Caco-2 (cell line): ENCODE results near the gene GATA3. TPM values are rescaled to one million over a fixed set of nuclear protein-coding genes. Genes with fewer than 3 reads are reported as not detected.

ENCODE experiments used
- BruUV-seq: library from RNA; stranded (reverse); fragments of 400-500 nt; replicated peaks from 2 replicates; lab custom pipeline; 2021; lab: Mats Ljungman, UMichigan
- CTCF ChIA-PET: fragments of 300-600 bp; sonication (Branson Sonifier 250); formaldehyde crosslinking; loops from one replicate; lab custom pipeline; 2022; ENCODE audit warnings: antibody characterized with exemption; lab: Charles Lee
- POLR2A ChIA-PET: fragments of 300-600 bp; sonication (Branson Sonifier 250); formaldehyde crosslinking; loops from one replicate; lab custom pipeline; 2022; ENCODE audit warnings: antibody characterized with exemption; lab: Charles Lee
- DNase-seq, 2 experiments: peaks; one replicate each; pipeline versions ENCODE4 v3.0.0 to v3.0.0-alpha.2; 2020 to 2022
- H3K27me3 ChIP-seq: replicated peaks from 2 replicates; pipeline ENCODE4 v1.6.0; 2011; ENCODE audit warnings: low read length; ENCODE audit not compliant: control insufficient read depth, insufficient read depth
- H3K36me3 ChIP-seq: 2 replicates; pipeline ENCODE4 v1.5.1; 2011; ENCODE audit warnings: low read length; ENCODE audit not compliant: control insufficient read depth, insufficient read depth
- H3K4me1 ChIP-seq: fragments of 250-450 bp; sonication (Bioruptor Pico); 2 replicates; pipeline ENCODE4 v1.5.1; 2020; ENCODE audit warnings: mild to moderate bottlenecking
- H3K4me3 ChIP-seq: 2 replicates; pipeline ENCODE4 v1.5.1; 2011; ENCODE audit warnings: low read depth, mild to moderate bottlenecking, control low read depth, low read length
- H3K9me3 ChIP-seq: fragments of 250-450 bp; sonication (Bioruptor Pico); 2 replicates; pipeline ENCODE4 v1.5.1; 2020; ENCODE audit warnings: mild to moderate bottlenecking, moderate library complexity
- H3K27ac Mint-ChIP-seq: one replicate; pipeline ENCODE4 v1.8.0; 2022; ENCODE audit warnings: mixed read lengths; ENCODE audit not compliant: unreplicated experiment
- H3K27me3 Mint-ChIP-seq: one replicate; pipeline ENCODE4 v1.8.0; 2022; ENCODE audit warnings: mixed read lengths; ENCODE audit not compliant: insufficient read depth, unreplicated experiment
- H3K36me3 Mint-ChIP-seq: one replicate; pipeline ENCODE4 v1.8.0; 2022; ENCODE audit warnings: mild to moderate bottlenecking, mixed read lengths; ENCODE audit not compliant: insufficient read depth, unreplicated experiment
- H3K4me1 Mint-ChIP-seq: one replicate; pipeline ENCODE4 v1.8.0; 2022; ENCODE audit warnings: low read depth, mixed read lengths; ENCODE audit not compliant: unreplicated experiment
- H3K4me3 Mint-ChIP-seq: one replicate; pipeline ENCODE4 v1.8.0; 2022; ENCODE audit warnings: mild to moderate bottlenecking, moderate library complexity, mixed read lengths; ENCODE audit not compliant: unreplicated experiment
- H3K9me3 Mint-ChIP-seq: one replicate; pipeline ENCODE4 v1.8.0; 2022; ENCODE audit warnings: mixed read lengths; ENCODE audit not compliant: unreplicated experiment
- intact Hi-C: fragments of 100-400 bp; cut with micrococcal nuclease; formaldehyde crosslinking; loops from one replicate; pipeline ENCODE4 v1.10.0; 2022; ENCODE audit not compliant: unreplicated experiment
- total RNA-seq: library from RNA; stranded (reverse); gene quantifications from 2 replicates; pipeline ENCODE4 v1.2.3, GENCODE V29; 2022
- TF ChIP-seq, protein P1 (sequence below), 2 experiments: fragments of 200-600 bp in 1 of 2; IDR thresholded peaks; 1 replicate in 1 of 2; 2 replicates in 1 of 2; pipeline versions ENCODE4 v1.5.1 to v1.8.0; 2011 to 2022; ENCODE audit warnings: antibody characterized with exemption in 1 of 2, control low read depth in 1 of 2, inconsistent platforms in 1 of 2, low read depth in 1 of 2, low read length in 1 of 2, mild to moderate bottlenecking in 1 of 2, moderate library complexity in 1 of 2; ENCODE audit not compliant: insufficient read depth in 1 of 2, severe bottlenecking in 1 of 2, unreplicated experiment in 1 of 2

GATA3 gene
- total RNA-seq, 1 experiment from 2014 or later, result 27.7 TPM

DNA sequence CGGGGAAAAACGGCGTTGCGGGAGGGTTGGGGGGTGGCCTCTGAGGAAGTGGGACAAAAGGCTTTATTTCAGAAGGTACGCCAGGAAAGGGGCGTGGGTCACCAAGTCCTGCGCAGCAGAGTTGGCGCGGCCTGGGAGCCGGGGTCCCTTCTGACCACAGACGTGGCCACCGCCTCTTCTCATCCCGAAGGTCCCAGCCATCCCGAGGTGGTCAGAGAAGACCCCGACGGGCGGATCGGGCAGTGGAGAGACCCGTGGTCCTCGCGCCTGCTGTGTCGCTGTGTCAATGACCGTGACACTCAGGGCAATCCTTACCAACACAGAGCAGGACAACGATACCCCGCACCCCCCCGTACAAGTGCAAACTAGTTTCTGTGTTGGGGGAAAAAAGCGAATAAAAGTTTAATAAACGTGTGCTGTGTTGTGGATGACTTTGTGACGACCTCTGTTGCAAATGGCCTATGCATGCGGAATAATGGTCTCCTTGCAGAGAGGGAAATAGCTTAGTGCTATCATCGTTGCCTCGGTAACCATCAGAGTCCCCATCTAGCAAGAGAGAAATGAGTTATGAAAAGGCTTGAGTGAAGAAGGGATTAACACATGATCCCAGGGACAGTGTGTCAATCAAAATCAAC lies 19.4 kb upstream of the GATA3 start:
- POLR2A ChIA-PET, result no interaction called here
- no peaks in the 10 kb centered on the region for H3K36me3 Mint-ChIP-seq
- CTCF ChIA-PET, result no interaction called here
- Histone ChIP-seq H3K4me3 (no peak overlapping the region), H3K36me3 (no peaks in the 10 kb centered on the region), H3K4me1 (peaks cover 28% of the 10 kb centered on the region), H3K27me3 (no peaks in the 10 kb centered on the region), H3K9me3 (no peaks in the 10 kb centered on the region; the same call in 1 of the 2 replicates)
- no peaks in the 10 kb centered on the region for H3K9me3 Mint-ChIP-seq
- no TSS peak for BruUV-seq
- no peak overlapping the region for H3K27ac Mint-ChIP-seq
- no peak overlapping the region for H3K4me3 Mint-ChIP-seq
- H3K27me3 Mint-ChIP-seq, result peaks cover 4% of the 10 kb centered on the region
- peaks cover 26% of the 10 kb centered on the region for H3K4me1 Mint-ChIP-seq
- TF ChIP-seq, protein P1, sequence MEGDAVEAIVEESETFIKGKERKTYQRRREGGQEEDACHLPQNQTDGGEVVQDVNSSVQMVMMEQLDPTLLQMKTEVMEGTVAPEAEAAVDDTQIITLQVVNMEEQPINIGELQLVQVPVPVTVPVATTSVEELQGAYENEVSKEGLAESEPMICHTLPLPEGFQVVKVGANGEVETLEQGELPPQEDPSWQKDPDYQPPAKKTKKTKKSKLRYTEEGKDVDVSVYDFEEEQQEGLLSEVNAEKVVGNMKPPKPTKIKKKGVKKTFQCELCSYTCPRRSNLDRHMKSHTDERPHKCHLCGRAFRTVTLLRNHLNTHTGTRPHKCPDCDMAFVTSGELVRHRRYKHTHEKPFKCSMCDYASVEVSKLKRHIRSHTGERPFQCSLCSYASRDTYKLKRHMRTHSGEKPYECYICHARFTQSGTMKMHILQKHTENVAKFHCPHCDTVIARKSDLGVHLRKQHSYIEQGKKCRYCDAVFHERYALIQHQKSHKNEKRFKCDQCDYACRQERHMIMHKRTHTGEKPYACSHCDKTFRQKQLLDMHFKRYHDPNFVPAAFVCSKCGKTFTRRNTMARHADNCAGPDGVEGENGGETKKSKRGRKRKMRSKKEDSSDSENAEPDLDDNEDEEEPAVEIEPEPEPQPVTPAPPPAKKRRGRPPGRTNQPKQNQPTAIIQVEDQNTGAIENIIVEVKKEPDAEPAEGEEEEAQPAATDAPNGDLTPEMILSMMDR (IDR thresholded peaks at IDR 0.05; ENCODE audit: insufficient read depth in 1 of 2, low read depth in 1 of 2, low read length in 1 of 2, severe bottlenecking in 1 of 2, unreplicated experiment in 1 of 2), result no peak
- intact Hi-C loops, result no loop called here
- no peak for DNase-seq

- H3K36me3 ChIP-seq, result no peaks in the 10 kb centered on the region
- no peak overlapping the region for H3K4me3 Mint-ChIP-seq
- peaks cover 20% of the 10 kb centered on the region for H3K4me1 Mint-ChIP-seq
- H3K27me3 Mint-ChIP-seq, result peaks cover 4% of the 10 kb centered on the region
- no peaks in the 10 kb centered on the region; the same call in 1 of the 2 replicates for H3K9me3 ChIP-seq
- intact Hi-C loops, result no loop called here
- TF ChIP-seq, protein P1 (IDR thresholded peaks at IDR 0.05; ENCODE audit: insufficient read depth in 1 of 2, low read depth in 1 of 2, low read length in 1 of 2, severe bottlenecking in 1 of 2, unreplicated experiment in 1 of 2), result no peak
- no peaks in the 10 kb centered on the region for H3K27me3 ChIP-seq
- H3K9me3 Mint-ChIP-seq, result no peaks in the 10 kb centered on the region
- no TSS peak for BruUV-seq
- no peak for DNase-seq
- no peak overlapping the region for H3K4me3 ChIP-seq
- H3K36me3 Mint-ChIP-seq, result no peaks in the 10 kb centered on the region
- H3K27ac Mint-ChIP-seq, result no peak overlapping the region
- H3K4me1 ChIP-seq, result peaks cover 21% of the 10 kb centered on the region
- ChIA-PET CTCF (no interaction called here), POLR2A (no interaction called here)
These were observed 18.6 kb upstream of the GATA3 start for GRCh38 chr10:8035641-8036470.

DNA sequence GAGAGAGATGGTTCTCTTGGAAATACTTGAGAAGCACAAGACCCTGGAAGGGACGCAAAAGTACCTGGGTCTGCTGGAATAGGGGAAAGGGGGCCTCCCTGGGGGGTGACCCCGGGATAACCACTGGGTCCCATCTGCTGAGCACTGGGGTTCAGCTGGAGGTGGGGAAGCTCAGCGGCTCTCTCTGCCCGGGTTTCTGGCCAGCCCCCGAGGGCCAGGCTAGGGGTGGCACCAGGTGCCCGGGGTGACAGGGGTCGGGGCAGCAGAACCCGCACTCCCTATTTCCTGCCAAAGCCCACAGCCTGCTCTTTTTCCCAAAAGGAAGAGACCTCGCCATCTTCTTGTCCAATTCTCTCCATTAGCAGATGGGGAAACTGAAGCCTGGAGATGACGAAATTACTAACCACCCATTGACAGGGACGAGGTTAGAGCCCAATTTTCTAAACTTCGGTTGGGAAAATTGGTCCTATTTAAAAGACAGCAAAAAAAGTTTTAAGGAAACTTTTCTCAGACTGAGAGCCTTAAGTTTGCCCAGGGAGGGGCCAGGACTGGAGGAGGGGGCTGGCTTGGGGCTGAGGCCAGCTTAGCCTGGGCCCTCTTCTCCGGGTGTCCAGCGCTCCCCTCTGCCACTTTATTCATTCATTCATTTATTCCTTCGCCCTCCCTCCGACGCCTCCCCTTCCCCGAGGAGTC lies 17.8 kb upstream of the GATA3 start:
- Histone ChIP-seq H3K36me3 (no peaks in the 10 kb centered on the region), H3K27me3 (no peaks in the 10 kb centered on the region), H3K4me1 (peaks cover 20% of the 10 kb centered on the region), H3K9me3 (no peaks in the 10 kb centered on the region; the same call in 1 of the 2 replicates), H3K4me3 (peak overlapping the region; percentile 40)
- H3K4me3 Mint-ChIP-seq, result peak overlapping the region; percentile 82
- POLR2A ChIA-PET, result interaction anchor here (0.6 kb wide), 2 partner anchors 24 to 219 kb away, joined by 4 read pairs; partner anchors contain the start of gene TAF3
- peaks cover 3% of the 10 kb centered on the region for H3K27me3 Mint-ChIP-seq
- no peak for DNase-seq
- no peak overlapping the region for H3K27ac Mint-ChIP-seq
- intact Hi-C loops, result loop anchor here (1.0 kb wide), 1 partner anchor 9 kb away; no protein-coding TSS in a partner anchor
- CTCF ChIA-PET, result interaction anchor here (0.6 to 0.8 kb wide), 2 partner anchors 9 to 1391 kb away, joined by 3 read pairs; no protein-coding TSS in a partner anchor
- H3K36me3 Mint-ChIP-seq, result no peaks in the 10 kb centered on the region
- no peaks in the 10 kb centered on the region for H3K9me3 Mint-ChIP-seq
- peaks cover 19% of the 10 kb centered on the region for H3K4me1 Mint-ChIP-seq
- no TSS peak for BruUV-seq
- TF ChIP-seq, protein P1 (IDR thresholded peaks at IDR 0.05; ENCODE audit: insufficient read depth in 1 of 2, low read depth in 1 of 2, low read length in 1 of 2, severe bottlenecking in 1 of 2, unreplicated experiment in 1 of 2), result no peak
